ENCODE data around the gene NT5E.

NT5E gene

DNA sequence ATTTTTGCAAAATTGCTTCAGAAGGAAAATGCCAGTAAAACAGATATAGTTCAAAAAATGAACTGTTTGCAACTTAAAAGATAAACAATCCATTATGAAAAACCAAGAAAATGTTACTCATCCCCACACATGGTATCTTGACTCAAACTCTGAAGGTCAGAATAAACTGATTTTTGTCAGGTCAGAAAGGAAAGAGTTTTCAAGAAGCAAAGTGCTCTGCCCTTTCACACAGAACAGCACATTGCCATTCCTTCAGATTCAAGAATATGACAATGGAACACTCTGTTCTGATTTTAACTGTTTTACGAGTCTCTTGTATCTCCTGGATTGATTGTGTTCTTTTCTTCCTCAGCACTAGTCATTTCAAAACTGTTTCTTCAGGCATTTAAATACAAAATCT is 33.8 kb upstream of the NT5E start:
- no peak for TF ChIP-seq GATA1 (IDR thresholded peaks at IDR 0.05; ENCODE audit: low read depth, low read length)
- TF ChIP-seq POLR2A (IDR thresholded peaks at IDR 0.05; ENCODE audit: low read length) = no peak
- no peak for DNase-seq

DNA sequence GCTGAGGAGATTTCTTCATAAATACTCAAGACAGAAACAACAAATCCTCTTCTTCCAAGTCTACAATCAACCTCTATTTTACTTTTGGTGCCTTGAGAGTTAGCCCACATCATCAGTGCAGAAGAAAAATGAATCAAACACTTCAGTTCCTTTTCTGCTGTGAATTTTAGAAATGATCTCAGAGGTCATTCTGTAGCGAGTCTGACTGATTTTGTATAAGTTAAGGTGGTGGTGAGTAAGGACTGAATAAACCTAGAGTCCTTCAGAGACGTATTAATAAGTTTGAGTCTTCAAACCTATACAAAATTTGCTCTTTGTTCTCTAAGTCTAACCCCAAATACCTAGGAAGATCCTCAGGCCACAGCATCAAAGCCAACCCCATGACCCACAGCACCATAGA is 33.1 kb upstream of the NT5E start:
- no peak for TF ChIP-seq POLR2A (IDR thresholded peaks at IDR 0.05; ENCODE audit: low read length)
- no peak for TF ChIP-seq GATA1 (IDR thresholded peaks at IDR 0.05; ENCODE audit: low read depth, low read length)
- no peak for DNase-seq

- TF ChIP-seq POLR2A (IDR thresholded peaks at IDR 0.05; ENCODE audit: low read length) (no peak), GATA1 (IDR thresholded peaks at IDR 0.05; ENCODE audit: low read depth, low read length) (no peak)
These were observed 32.5 kb upstream of the NT5E start for GRCh38 chr6:85417336-85417735.

GRCh38 chr6:85418059-85418458 is 31.8 kb upstream of the NT5E start:
- DNase-seq = no peak
- TF ChIP-seq POLR2A (IDR thresholded peaks at IDR 0.05; ENCODE audit: low read length) (no peak), GATA1 (IDR thresholded peaks at IDR 0.05; ENCODE audit: low read depth, low read length) (no peak)

More at GRCh38 chr6:85417336-85417735, 32.5 kb upstream of the NT5E start:
- no peak for DNase-seq

DNA sequence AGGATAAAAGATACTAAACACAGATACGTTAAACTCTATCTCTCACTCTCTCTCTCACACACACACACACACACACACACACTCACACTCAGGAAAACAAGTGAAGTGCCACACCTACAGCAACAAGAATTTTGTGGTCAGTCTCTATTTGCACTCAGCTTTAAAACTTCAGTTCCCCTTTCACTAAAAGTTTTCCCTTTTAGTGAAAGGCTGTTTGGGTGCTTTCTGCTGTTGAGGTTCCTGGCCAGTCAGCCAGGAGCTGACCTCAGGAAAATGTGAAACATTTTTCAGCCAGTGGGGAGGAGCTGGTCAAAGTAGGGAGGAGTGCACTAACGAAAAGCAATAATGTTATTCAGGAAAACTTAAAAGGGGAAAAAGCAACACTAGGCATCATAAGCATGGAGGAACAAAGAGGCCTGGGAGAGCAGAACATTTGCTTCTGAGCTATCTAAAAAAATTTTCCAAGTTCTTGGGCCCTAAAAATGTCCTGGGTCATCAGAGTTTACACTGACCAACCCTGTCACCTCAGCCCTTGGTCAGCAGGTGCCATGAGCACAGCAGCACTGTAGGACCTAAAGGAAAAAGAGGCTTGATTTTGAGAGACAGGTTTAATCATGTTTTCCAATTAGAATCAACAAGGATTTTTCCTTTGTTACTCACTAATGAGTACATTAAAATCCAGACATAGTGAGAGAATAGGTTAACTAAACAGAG is 30.7 kb upstream of the NT5E start:
- DNase-seq = no peak
- TF ChIP-seq GATA1 (IDR thresholded peaks at IDR 0.05; ENCODE audit: low read depth, low read length) (no peak), POLR2A (IDR thresholded peaks at IDR 0.05; ENCODE audit: low read length) (no peak)

GRCh38 chr6:85420551-85420950 is 29.3 kb upstream of the NT5E start:
- no peak for DNase-seq
- TF ChIP-seq POLR2A (IDR thresholded peaks at IDR 0.05; ENCODE audit: low read length) (no peak), GATA1 (IDR thresholded peaks at IDR 0.05; ENCODE audit: low read depth, low read length) (no peak)

- no peak for DNase-seq
- TF ChIP-seq POLR2A (IDR thresholded peaks at IDR 0.05; ENCODE audit: low read length) (no peak), GATA1 (IDR thresholded peaks at IDR 0.05; ENCODE audit: low read depth, low read length) (no peak)
These were observed 28.7 kb upstream of the NT5E start for GRCh38 chr6:85421181-85421580.

GRCh38 chr6:85421972-85422371 is 27.9 kb upstream of the NT5E start:
- DNase-seq = no peak
- TF ChIP-seq GATA1 (IDR thresholded peaks at IDR 0.05; ENCODE audit: low read depth, low read length) (no peak), POLR2A (IDR thresholded peaks at IDR 0.05; ENCODE audit: low read length) (no peak)

- no peak for DNase-seq
- TF ChIP-seq GATA1 (IDR thresholded peaks at IDR 0.05; ENCODE audit: low read depth, low read length) = no peak
- TF ChIP-seq POLR2A (IDR thresholded peaks at IDR 0.05; ENCODE audit: low read length) = no peak
These were observed 26.9 kb upstream of the NT5E start for GRCh38 chr6:85422996-85423395.

GRCh38 chr6:85424981-85425380 is 24.9 kb upstream of the NT5E start:
- DNase-seq = no peak
- TF ChIP-seq GATA1 (IDR thresholded peaks at IDR 0.05; ENCODE audit: low read depth, low read length) (no peak), POLR2A (IDR thresholded peaks at IDR 0.05; ENCODE audit: low read length) (no peak)

GRCh38 chr6:85425997-85426396 is 23.9 kb upstream of the NT5E start:
- no peak for DNase-seq
- TF ChIP-seq POLR2A (IDR thresholded peaks at IDR 0.05; ENCODE audit: low read length) (no peak), GATA1 (IDR thresholded peaks at IDR 0.05; ENCODE audit: low read depth, low read length) (no peak)

- no peak for DNase-seq
- TF ChIP-seq POLR2A (IDR thresholded peaks at IDR 0.05; ENCODE audit: low read length) (no peak), GATA1 (IDR thresholded peaks at IDR 0.05; ENCODE audit: low read depth, low read length) (no peak)
These were observed 21.4 kb upstream of the NT5E start for GRCh38 chr6:85428486-85428885.

- TF ChIP-seq GATA1 (IDR thresholded peaks at IDR 0.05; ENCODE audit: low read depth, low read length) (no peak), POLR2A (IDR thresholded peaks at IDR 0.05; ENCODE audit: low read length) (no peak)
- no peak for DNase-seq
These were observed 20.5 kb upstream of the NT5E start for GRCh38 chr6:85429346-85429745.

DNA sequence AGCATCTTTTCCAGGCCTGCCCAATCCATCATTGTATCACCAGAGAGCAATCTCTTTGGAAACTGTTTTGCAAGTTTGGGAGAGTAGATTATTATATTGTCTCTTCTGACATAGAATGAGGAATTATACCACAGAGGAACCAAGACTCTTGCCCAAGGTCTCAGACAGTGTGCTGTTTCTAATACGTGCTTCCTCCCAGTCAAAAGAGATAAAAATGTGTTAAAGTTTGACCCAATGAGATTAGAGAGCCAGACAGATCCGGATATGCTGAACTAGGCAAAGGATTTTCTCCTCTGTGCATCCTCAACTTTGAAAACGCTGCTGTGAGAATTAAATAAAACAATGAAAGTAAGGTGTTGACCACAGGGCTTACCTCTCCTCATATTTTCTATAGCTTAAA is 18.6 kb upstream of the NT5E start:
- no peak for TF ChIP-seq POLR2A (IDR thresholded peaks at IDR 0.05; ENCODE audit: low read length)
- TF ChIP-seq GATA1 (IDR thresholded peaks at IDR 0.05; ENCODE audit: low read depth, low read length) = no peak

GRCh38 chr6:85432554-85432953 is 17.3 kb upstream of the NT5E start:
- no peak for DNase-seq
- no peak for TF ChIP-seq GATA1 (IDR thresholded peaks at IDR 0.05; ENCODE audit: low read depth, low read length)
- no peak for TF ChIP-seq POLR2A (IDR thresholded peaks at IDR 0.05; ENCODE audit: low read length)

More for the DNA sequence above, 18.6 kb upstream of the NT5E start:
- no peak for DNase-seq

Measured in erythroblast (primary cell).